GM10266 (cell line): ENCODE results near the gene SSNA1.

Experiments used
- DNase-seq: peaks from one replicate; pipeline ENCODE4 v3.0.0; 2012; ENCODE audit errors: extremely low spot score
- TF ChIP-seq, protein P1 (sequence below): IDR thresholded peaks from 2 replicates; pipeline ENCODE4 v1.5.1; 2012; ENCODE audit warnings: mild to moderate bottlenecking, low read depth; ENCODE audit not compliant: control insufficient read depth, insufficient read depth; ENCODE audit errors: missing control alignments

The SSNA1 gene

DNA sequence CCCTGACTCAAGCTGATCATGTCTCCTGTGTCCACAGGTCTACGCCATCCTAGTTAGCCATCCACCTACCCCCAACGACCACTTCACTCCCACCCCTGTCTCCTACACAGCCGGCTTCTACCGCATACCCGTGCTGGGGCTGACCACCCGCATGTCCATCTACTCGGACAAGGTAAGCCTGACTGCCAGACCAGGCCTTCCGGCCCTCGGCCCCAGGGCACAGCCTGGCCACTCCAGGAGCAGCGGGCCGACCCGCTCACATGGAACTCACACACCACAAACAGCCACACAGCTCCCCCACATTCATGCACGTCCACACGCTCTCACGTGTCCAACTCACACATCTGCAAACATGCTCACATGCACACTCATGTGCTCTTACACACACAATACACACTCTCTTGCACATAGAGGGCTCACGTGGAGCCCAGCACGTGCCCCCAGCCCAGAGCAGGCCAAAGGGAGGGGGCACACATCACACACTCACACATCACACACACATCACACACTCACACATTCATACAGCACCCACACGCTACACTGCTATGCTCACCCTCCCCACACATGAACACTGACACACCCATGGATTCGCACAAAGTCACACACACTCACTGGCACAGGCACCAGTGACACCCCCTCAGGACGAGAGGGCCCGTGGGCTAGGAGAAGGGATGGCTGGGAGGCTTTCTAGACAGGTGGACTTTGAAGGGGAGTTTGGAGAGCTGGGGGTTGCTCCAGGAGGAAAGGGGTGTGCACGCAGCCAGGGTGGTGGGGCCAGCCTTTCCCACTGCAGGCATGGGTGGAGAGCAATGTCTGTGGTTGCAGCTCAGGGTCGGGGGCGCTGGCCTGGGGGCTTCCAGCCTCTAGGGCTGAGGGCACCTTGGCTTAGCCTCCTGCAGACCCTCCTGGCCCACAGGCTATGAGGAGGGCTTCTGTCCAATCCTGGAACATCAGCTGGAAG is 46.2 kb upstream of the SSNA1 start:
- no peak for DNase-seq
- TF ChIP-seq, protein P1, sequence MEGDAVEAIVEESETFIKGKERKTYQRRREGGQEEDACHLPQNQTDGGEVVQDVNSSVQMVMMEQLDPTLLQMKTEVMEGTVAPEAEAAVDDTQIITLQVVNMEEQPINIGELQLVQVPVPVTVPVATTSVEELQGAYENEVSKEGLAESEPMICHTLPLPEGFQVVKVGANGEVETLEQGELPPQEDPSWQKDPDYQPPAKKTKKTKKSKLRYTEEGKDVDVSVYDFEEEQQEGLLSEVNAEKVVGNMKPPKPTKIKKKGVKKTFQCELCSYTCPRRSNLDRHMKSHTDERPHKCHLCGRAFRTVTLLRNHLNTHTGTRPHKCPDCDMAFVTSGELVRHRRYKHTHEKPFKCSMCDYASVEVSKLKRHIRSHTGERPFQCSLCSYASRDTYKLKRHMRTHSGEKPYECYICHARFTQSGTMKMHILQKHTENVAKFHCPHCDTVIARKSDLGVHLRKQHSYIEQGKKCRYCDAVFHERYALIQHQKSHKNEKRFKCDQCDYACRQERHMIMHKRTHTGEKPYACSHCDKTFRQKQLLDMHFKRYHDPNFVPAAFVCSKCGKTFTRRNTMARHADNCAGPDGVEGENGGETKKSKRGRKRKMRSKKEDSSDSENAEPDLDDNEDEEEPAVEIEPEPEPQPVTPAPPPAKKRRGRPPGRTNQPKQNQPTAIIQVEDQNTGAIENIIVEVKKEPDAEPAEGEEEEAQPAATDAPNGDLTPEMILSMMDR = no peak

GRCh38 chr9:137143459-137143858 is 45.0 kb upstream of the SSNA1 start:
- TF ChIP-seq, protein P1 = no peak
- no peak for DNase-seq

- DNase-seq = no peak
- TF ChIP-seq, protein P1 = no peak
These were observed 42.5 kb upstream of the SSNA1 start for GRCh38 chr9:137145731-137146526.

- no peak for DNase-seq
- TF ChIP-seq, protein P1 = no peak
These were observed 42.0 kb upstream of the SSNA1 start for GRCh38 chr9:137146527-137146918.

- DNase-seq = no peak
- TF ChIP-seq, protein P1 = no peak
These were observed 41.2 kb upstream of the SSNA1 start for GRCh38 chr9:137147091-137147792.

DNA sequence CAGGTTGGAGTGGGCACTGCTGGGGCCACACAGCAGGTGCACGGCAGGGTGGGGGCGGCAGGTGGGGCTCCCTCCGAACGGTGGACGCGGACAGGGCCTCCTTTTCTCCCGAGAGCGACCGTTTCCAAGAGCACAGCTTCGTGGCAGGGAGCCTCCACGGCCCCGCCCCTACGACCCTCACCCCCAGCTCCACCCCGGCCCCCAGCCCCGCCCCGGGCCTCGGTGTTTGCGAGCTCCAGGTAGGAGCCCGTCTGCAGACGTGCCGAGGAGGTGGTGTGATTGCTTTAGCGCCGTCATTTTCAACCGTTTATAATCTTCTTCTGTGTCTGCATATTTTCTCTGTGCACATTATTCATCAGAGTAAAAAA is 40.7 kb upstream of the SSNA1 start:
- TF ChIP-seq, protein P1 = no peak
- no peak for DNase-seq

- no peak for DNase-seq
- TF ChIP-seq, protein P1 = no peak
These were observed 40.2 kb upstream of the SSNA1 start for GRCh38 chr9:137148242-137148641.
